ENCODE results near the gene SFMBT2. TPM values are rescaled to one million over a fixed set of nuclear protein-coding genes. Genes with fewer than 3 reads are reported as not detected.

SFMBT2 gene
- total RNA-seq, 1 experiment from 2014 or later = 0.02 TPM

- ChIA-PET POLR2A (no interaction called here), CTCF (no interaction called here)
- H3K9ac ChIP-seq (ENCODE audit: low read length) = no peak overlapping the region
Measured at GRCh38 chr10:7311218-7311849, 99.5 kb downstream of the SFMBT2 start.

DNA sequence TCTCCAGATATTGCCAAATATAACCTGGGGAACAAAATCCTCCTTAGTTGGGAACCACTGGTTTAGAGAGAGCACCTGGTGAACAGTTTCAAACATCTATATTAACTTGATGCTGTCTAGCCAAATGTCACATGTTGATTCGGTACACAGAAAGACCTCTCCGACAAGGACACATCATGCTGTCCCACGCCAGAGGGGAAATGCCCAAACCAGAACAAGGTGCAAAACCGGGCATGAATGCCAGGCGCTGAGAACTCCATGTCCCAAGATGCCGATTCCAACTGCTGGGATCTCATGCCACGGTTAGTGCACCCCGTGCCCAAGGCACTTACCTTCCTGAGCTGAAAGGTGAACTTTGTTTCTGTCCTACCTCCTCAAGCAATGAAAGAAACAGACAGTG lies 100.8 kb downstream of the SFMBT2 start:
- RAD21 ChIA-PET (ENCODE audit: low non-redundant PET in 1 of 2, low total read pairs in 2 of 2, uncharacterized antibody in 2 of 2, unreplicated experiment in 2 of 2) = no interaction called here
- Histone ChIP-seq H3K4me3 (replicated peaks in 1 of 2; ENCODE audit: low read depth in 1 of 2, low read length in 2 of 2) (no peak overlapping the region), H3K79me2 (ENCODE audit: insufficient read depth, low read length) (no peaks in the 10 kb centered on the region), H4K20me1 (ENCODE audit: insufficient read depth) (no peaks in the 10 kb centered on the region), H3K4me2 (ENCODE audit: low read length) (no peak overlapping the region), H3K27me3 (ENCODE audit: insufficient read depth, low read length) (no peaks in the 10 kb centered on the region), H2AFZ (ENCODE audit: low read depth, low read length, poor library complexity, severe bottlenecking) (no peak overlapping the region), H3K9me3 (ENCODE audit: control insufficient read depth in 1 of 2, insufficient read depth in 1 of 2, low read depth in 1 of 2, low read length in 2 of 2) (no peaks in the 10 kb centered on the region), H3K4me1 (ENCODE audit: control insufficient read depth in 1 of 2, insufficient read depth in 2 of 2, low read length in 2 of 2) (no peaks in the 10 kb centered on the region), H3K9me2 (ENCODE audit: insufficient read depth) (no peaks in the 10 kb centered on the region), H3K36me3 (ENCODE audit: control insufficient read depth in 1 of 2, insufficient read depth in 2 of 2, low read length in 2 of 2) (no peaks in the 10 kb centered on the region), H3K9ac (ENCODE audit: low read length) (no peak overlapping the region), H3K27ac (ENCODE audit: low read depth, low read length) (no peak overlapping the region)
- DNase-seq (ENCODE audit: low read depth, low spot score) (no peak), ATAC-seq (no peak)
- intact Hi-C loops (cut with micrococcal nuclease) = no loop called here
- CTCF ChIA-PET = no interaction called here
- POLR2A ChIA-PET = no interaction called here
- no TSS peak for BruUV-seq (replicated peaks)
- TF ChIP-seq EGR1 (IDR thresholded peaks at IDR 0.05; ENCODE audit: low read depth) (no peak), MAX (IDR thresholded peaks at IDR 0.05) (no peak), YY1 (IDR thresholded peaks at IDR 0.05; ENCODE audit: extremely low read depth, insufficient replicate concordance, low read depth, low read length) (no peak), TCF7L2 (IDR thresholded peaks at IDR 0.05; ENCODE audit: borderline replicate concordance, extremely low read depth, insufficient read depth, insufficient read length) (no peak), ELF1 (IDR thresholded peaks at IDR 0.05; ENCODE audit: borderline replicate concordance, low read depth) (no peak), SRF (IDR thresholded peaks at IDR 0.05; ENCODE audit: low read depth) (no peak), FOSL1 (IDR thresholded peaks at IDR 0.05; ENCODE audit: low read depth) (no peak), ATF3 (IDR thresholded peaks at IDR 0.05) (no peak), JUND (IDR thresholded peaks at IDR 0.05) (no peak), CEBPB (IDR thresholded peaks at IDR 0.05; ENCODE audit: low read depth) (no peak), POLR2A (IDR thresholded peaks at IDR 0.05; ENCODE audit: borderline replicate concordance, extremely low read depth, insufficient read depth, insufficient read length) (no peak), RAD21 (IDR thresholded peaks at IDR 0.05; ENCODE audit: low read depth) (no peak), SIN3A (IDR thresholded peaks at IDR 0.05; ENCODE audit: low read depth) (no peak), EZH2phosphoT487 (IDR thresholded peaks at IDR 0.05; ENCODE audit: borderline replicate concordance) (no peak), CBX3 (IDR thresholded peaks at IDR 0.05; ENCODE audit: low read depth) (no peak)

More at GRCh38 chr10:7311218-7311849, 99.5 kb downstream of the SFMBT2 start:
- ATAC-seq = no peak
- no peak for DNase-seq (ENCODE audit: low read depth, low spot score)
- no peak overlapping the region for H2AFZ ChIP-seq (ENCODE audit: low read depth, low read length, poor library complexity, severe bottlenecking)
- intact Hi-C loops (cut with micrococcal nuclease) = no loop called here
- H4K20me1 ChIP-seq (ENCODE audit: insufficient read depth) = no peaks in the 10 kb centered on the region
- TF ChIP-seq, protein P1, sequence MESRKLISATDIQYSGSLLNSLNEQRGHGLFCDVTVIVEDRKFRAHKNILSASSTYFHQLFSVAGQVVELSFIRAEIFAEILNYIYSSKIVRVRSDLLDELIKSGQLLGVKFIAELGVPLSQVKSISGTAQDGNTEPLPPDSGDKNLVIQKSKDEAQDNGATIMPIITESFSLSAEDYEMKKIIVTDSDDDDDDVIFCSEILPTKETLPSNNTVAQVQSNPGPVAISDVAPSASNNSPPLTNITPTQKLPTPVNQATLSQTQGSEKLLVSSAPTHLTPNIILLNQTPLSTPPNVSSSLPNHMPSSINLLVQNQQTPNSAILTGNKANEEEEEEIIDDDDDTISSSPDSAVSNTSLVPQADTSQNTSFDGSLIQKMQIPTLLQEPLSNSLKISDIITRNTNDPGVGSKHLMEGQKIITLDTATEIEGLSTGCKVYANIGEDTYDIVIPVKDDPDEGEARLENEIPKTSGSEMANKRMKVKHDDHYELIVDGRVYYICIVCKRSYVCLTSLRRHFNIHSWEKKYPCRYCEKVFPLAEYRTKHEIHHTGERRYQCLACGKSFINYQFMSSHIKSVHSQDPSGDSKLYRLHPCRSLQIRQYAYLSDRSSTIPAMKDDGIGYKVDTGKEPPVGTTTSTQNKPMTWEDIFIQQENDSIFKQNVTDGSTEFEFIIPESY (IDR thresholded peaks at IDR 0.05; ENCODE audit: extremely low read depth, insufficient replicate concordance, low read length) = no peak
- TF ChIP-seq CBX3 (IDR thresholded peaks at IDR 0.05; ENCODE audit: low read depth) (no peak), POLR2AphosphoS5 (IDR thresholded peaks at IDR 0.05; ENCODE audit: low read depth, low read length) (no peak)
- no peaks in the 10 kb centered on the region for H3K9me3 ChIP-seq (ENCODE audit: control insufficient read depth in 1 of 2, insufficient read depth in 1 of 2, low read depth in 1 of 2, low read length in 2 of 2)
- no peak overlapping the region for H3K4me2 ChIP-seq (ENCODE audit: low read length)
- H3K4me3 ChIP-seq (replicated peaks in 1 of 2; ENCODE audit: low read depth in 1 of 2, low read length in 2 of 2) = no peak overlapping the region
- no peaks in the 10 kb centered on the region for H3K36me3 ChIP-seq (ENCODE audit: control insufficient read depth in 1 of 2, insufficient read depth in 2 of 2, low read length in 2 of 2)
- H3K27ac ChIP-seq (ENCODE audit: low read depth, low read length) = no peak overlapping the region
- H3K79me2 ChIP-seq (ENCODE audit: insufficient read depth, low read length) = no peaks in the 10 kb centered on the region
- H3K9me2 ChIP-seq (ENCODE audit: insufficient read depth) = no peaks in the 10 kb centered on the region
- BruUV-seq (replicated peaks) = no TSS peak
- RAD21 ChIA-PET (ENCODE audit: low non-redundant PET in 1 of 2, low total read pairs in 2 of 2, uncharacterized antibody in 2 of 2, unreplicated experiment in 2 of 2) = no interaction called here
- no peaks in the 10 kb centered on the region for H3K27me3 ChIP-seq (ENCODE audit: insufficient read depth, low read length)
- H3K4me1 ChIP-seq (ENCODE audit: control insufficient read depth in 1 of 2, insufficient read depth in 2 of 2, low read length in 2 of 2) = no peaks in the 10 kb centered on the region

All from HCT116 (cell line).